ENCODE measurements around the gene SNX33.
"Not testable (repeated sequence)": the region's sequence is repeated elsewhere in the genome, so short reads cannot be mapped to it uniquely, and the experiment has no call there.

The SNX33 gene

GRCh38 chr15:75673426-75674235 is 25.9 kb downstream of the SNX33 start:
- DNase-seq (ENCODE audit: low spot score), result no peak
- TF ChIP-seq, protein P1, sequence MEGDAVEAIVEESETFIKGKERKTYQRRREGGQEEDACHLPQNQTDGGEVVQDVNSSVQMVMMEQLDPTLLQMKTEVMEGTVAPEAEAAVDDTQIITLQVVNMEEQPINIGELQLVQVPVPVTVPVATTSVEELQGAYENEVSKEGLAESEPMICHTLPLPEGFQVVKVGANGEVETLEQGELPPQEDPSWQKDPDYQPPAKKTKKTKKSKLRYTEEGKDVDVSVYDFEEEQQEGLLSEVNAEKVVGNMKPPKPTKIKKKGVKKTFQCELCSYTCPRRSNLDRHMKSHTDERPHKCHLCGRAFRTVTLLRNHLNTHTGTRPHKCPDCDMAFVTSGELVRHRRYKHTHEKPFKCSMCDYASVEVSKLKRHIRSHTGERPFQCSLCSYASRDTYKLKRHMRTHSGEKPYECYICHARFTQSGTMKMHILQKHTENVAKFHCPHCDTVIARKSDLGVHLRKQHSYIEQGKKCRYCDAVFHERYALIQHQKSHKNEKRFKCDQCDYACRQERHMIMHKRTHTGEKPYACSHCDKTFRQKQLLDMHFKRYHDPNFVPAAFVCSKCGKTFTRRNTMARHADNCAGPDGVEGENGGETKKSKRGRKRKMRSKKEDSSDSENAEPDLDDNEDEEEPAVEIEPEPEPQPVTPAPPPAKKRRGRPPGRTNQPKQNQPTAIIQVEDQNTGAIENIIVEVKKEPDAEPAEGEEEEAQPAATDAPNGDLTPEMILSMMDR (IDR thresholded peaks at IDR 0.05; ENCODE audit: extremely low read depth, missing control alignments), result no peak

DNA sequence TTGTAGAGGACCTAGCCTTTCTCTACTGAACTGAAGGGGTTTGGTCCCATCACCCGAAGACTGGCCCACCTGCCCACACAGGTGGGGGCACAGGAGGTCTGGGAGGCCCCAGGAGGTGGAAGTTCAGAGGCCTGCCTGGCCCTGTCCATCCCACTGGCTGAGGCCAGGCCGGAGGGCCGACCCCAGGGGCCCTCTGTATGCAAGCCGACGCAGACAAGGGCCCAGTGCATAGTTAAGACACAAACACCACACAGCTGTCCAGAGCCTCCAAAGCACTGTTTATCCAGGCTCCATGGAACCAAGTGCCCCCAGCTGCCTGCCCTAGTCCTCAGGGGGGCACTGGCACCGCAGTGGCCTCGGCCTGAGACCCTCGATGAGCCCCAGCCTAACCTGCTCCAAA is 26.7 kb downstream of the SNX33 start:
- TF ChIP-seq, protein P1 (IDR thresholded peaks at IDR 0.05; ENCODE audit: extremely low read depth, missing control alignments), result no peak
- DNase-seq (ENCODE audit: low spot score), result no peak

GRCh38 chr15:75675579-75676404 is 28.1 kb downstream of the SNX33 start:
- TF ChIP-seq, protein P1 (IDR thresholded peaks at IDR 0.05; ENCODE audit: extremely low read depth, missing control alignments), result no peak
- no peak for DNase-seq (ENCODE audit: low spot score)

- TF ChIP-seq, protein P1 (IDR thresholded peaks at IDR 0.05; ENCODE audit: extremely low read depth, missing control alignments), result no peak
- no peak for DNase-seq (ENCODE audit: low spot score)
Measured at GRCh38 chr15:75676688-75677464, 29.2 kb downstream of the SNX33 start.

DNA sequence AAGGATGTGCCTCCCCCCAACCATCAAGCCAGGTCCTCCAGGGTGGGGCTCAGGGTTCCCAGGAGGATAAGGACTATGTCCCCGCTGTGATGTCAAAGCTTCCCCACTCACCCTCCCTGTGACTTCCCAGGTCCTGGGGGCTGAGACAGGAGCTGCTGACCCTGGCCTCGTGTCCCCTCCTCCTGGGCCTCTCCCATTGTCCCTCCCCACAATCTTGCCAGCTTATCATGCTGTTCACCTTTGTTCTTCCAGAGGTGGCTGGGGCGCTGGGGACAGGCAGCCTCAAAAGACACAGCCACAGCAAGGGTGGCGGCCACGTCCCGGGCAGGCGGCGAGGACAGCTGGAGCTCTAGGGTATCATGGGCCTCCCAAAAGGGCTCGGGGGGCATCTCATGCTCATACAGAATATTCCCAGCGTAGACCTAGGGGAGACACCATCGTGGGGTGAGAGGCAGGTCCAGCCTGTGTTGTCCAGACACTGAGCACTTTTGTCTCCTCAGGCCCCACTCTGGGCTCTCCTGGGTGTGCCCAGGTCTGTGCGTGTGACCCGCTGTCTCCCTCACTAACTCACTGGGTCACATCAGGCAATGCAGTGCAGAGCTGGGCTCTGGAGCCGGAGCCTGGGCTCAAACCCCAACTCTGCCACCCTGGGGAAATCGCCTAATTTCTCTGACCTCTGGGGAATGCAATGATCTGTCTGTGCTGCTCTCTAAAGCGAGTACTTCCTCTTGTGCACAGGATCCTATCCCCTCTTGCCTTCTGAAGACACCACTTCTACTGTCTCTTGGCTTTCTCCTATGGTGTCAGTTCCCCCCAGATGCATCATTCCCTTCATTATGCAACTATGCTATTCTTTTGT is 30.0 kb downstream of the SNX33 start:
- no peak for DNase-seq (ENCODE audit: low spot score)
- TF ChIP-seq, protein P1 (IDR thresholded peaks at IDR 0.05; ENCODE audit: extremely low read depth, missing control alignments), result peak; percentile 8

DNA sequence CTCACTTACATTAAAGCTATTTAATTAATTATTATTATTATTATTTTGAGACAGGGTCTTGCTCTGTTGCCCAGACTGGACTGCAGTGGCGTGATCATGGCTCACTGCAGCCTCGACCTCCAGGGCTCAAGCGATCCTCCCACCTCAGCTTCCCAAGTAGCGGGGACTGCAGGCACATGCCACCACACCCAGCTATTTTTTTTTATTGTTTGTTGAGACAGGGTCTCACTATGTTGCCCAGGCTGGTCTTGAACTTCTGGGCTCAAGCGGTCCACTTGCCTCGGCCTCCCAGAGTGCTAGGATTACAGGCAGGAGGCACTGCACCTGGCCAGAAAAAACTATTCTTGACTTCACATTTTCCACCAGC is 30.6 kb downstream of the SNX33 start:
- not testable (repeated sequence) for DNase-seq (ENCODE audit: low spot score)

Measured in GM20000 (cell line).